Fibroblast of gingiva (primary cell): ENCODE results near the gene REEP3.
A peak's percentile ranks its signal among the peaks of the same experiment; 100 is the strongest.

Source experiments
- DNase-seq: peaks from one replicate; pipeline ENCODE4 v3.0.0-alpha.2; 2011; ENCODE audit warnings: low read depth

REEP3 gene

DNA sequence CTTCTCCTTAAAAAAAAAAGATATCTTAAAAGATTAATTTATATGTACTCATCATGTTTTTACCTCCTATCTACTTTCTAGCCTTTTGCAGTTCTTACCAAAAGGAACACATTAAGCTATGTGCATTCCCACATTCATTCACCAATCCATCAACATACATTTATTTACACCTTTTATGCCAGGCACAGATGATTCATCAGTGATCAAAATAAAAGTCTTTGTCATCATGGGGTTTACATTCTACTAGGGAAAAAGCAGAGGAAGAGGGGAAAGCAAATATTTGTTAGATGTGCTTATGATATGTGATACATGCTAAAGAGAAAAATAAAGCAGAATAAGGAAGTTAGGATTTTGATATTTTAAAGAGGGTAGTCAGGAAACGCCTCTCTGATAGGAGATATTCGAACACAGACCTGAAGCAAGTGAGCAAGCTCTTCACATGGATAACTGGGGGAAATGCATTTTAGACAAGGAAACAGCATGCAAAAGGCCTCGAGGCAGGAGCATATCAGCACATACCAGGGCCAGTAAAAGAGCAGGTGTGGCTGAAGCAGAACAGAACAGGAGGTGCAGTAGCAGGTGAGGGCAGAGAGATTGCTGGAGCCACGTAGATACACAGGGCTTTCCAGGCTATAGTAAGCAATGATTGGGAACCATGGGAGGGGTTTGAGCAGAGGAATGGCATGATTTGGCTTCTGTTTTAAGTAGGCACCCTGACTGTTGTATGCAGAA is 67.4 kb downstream of the REEP3 start:
- no peak for DNase-seq

DNA sequence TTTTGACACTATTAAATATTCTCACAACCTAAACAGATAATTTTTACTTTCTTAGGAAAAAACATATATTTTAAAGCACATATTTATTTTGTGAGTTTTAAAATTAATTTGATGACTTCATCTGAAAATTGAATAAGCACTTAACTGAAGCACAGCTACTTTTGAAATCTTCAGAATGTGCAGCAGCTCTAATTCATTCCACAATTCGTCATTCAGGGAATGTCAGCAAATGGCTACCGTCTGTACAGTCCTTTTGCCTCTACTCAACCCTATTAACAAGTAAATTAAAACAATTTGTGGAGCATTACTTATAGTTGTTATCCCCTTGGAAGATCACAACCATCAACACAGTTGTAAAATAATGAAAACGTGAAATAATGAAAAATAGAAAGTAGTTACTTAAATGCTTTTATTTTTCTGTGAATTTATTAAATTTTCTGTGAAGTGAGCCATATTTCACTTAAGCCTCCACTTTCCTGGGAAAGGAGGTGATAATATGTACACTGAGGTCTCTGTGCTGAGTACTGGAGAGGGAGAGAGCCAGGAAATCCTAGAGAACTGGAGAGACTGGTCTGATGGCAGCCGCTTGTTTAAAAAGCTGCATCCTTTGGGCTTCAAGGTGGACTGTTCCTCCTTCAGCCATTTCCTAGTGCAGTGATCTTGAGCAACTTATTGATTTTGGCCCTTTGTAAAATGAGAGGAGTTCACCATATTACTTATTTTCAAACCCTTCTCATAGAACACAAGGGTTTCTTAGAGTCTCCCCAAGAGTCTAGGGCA is 70.6 kb downstream of the REEP3 start:
- no peak for DNase-seq

DNA sequence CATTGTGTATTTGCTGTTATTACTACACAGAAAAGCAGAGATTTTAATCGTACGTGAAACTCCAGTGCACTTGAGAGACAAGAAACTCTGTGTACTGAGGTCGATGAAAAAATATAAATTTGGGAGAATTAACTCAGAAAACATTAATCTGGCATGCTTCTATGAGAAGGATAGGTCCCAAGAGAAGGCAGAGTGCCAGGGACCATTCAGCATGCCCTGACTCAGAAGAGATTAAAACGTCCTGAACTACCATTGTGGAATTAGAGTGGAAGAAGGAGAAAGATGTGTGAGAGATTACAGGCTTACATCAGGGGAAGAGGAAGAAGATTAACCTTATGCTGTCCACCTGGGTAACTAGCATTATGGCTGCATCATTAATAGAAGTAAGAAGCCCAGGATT is 72.4 kb downstream of the REEP3 start:
- DNase-seq, result no peak

DNA sequence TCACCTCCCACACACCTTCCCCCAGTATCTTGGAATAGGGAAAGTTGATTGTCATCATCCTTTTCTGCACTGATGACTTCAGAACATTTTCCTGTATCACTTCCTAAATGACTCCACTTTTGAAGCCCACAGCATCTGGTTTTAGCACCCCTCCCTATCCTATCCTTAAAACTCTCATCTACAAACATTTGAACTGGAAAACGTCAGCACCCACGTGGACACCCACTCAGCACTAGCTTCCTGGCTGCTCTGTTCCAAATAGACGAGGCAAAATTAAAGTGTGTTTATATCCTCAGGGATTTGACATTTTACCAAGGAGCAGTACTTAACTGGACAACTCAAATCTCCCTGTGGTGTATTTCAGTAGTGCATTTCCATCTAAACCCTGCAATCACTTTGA is 73.9 kb downstream of the REEP3 start:
- no peak for DNase-seq

DNA sequence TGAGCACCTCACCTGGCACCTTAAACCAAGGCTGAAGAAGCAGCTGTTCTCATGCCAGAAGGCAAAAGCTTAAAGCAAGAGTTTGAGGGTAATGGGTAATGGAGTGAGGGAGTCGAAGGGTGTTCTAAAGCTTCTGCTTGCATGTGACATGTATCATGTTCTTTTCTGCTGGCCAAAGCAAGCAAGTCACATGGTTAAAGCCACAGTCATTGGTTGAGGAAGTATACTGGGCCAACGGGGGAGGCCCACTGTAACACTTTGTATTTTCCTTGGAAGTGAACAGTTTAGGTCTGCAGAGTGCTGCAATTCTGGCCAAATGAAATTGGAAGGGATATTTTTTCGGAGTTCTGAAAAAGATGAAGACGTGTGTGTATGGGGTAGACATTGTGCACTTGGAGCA is 75.7 kb downstream of the REEP3 start:
- DNase-seq, result no peak

DNA sequence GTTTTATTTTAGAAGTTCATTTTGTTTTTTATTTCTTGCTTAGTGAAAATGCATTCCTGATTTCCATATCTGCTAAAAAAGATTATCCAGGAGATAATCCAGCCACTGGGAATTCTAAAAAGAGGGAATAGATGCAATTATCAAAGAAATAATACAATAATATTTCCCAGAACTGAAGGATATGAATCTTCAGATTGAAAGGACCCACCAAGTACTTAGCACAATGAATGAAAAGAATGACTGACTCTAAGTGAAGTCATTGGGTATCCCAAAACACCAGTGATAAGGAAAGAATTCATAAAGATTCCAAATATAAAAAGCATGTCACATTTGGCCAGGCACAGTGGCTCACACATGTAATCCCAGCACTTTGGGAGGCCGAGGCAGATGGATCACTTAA is 79.3 kb downstream of the REEP3 start:
- DNase-seq, result no peak

DNA sequence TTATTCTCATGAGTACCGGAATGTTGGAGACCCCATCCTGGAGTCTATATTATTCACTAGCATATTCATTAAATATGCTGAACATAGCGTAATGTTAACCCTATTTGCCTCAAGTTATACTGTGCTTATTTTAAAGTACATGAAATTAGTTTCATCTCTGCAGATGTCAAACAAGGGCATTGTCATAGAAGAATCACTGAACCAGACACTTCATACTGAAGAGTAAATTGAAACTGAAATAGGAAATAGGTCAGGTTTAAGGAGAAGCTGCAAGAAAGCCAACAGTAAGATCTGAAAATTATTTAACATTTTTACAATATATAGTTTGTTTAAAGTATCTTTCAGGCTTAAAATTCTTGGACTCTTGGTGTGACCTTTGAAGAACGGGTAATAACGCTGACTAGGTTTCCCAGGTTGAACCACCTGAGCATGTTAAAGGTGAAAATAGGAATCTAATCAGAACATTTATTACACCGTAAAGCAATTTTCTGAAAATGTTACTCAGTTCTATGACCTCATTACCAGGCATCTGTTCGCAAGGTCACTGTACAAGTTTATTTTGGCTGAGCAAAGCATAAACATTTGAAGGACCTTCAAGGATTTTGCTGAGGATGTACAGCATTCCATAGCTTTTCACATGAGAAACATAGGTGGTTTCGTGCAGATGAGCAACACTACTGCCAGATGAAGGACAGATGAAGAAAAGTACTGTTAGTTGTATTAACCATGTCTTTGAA is 82.7 kb downstream of the REEP3 start:
- DNase-seq, result peak; percentile 45

DNA sequence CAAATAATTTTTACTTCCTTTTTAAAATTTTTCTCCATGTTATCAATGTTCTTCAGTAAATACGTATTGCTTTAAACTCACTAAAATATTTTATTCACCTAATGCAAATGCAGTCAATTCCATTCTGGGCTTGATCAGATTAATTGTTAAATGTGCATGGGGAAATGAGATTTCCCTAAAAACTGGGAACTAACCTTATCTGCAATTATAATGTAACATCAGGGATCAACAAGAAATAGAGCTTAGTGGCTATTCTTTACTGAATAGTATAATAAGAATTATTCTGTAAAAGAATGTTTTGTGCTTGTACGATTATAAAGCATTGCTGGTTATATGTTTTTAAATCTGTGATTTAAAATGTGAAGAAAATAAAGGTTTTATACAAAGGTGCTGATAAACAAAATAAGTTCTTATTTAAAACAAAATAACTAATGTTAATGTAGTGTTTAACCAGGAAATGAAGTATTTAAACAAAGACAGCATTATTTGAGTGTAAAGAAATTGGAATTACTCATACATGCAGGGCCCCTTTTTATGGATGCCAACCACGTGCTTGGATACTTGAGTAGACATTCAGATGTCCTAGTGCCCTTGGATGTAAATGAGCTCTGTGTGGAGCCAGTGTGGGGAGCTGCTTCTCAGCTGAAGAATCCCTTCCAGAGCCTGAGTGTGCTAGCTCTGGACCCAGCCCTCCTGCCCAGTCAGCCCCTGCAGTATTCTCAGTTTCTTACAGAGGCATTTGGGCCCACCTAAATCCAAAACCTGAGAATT is 84.2 kb downstream of the REEP3 start:
- no peak for DNase-seq

DNA sequence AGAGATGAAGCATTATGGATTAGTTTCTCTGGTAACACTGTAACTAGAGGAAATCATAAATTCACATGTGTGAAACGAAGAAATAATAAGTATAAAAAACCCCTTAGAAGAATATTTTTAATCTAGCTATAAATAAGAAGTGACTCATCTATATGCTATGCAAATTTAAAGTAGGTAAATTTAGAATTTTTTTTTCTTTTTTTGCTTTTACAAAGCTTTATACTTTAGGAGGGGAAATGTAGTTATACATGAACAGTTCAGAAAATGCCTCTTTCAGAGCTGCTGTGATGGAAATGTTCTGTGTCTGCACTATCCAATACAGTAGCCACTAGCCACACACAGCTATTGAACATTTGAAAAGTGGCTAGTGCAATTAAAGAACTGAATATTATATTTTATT is 87.3 kb downstream of the REEP3 start:
- DNase-seq, result no peak

DNA sequence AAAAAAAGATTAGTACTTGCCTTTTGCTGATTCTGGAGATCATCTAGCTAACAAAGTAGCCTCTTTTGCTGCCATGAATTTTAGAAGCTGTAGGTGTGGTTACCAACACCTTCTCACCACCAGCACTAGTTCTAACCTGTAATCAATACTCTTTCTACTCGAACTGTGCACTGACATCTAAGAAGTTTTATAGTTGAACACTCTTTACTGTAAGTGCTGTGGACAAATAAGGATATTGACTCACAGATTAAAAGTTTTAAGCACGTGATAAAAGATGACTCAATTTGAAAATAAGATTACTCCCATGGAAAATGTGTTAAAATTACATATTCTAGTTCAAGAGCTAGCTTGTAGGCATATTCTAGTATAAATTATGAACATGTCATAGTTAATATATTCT is 89.9 kb downstream of the REEP3 start:
- no peak for DNase-seq

DNA sequence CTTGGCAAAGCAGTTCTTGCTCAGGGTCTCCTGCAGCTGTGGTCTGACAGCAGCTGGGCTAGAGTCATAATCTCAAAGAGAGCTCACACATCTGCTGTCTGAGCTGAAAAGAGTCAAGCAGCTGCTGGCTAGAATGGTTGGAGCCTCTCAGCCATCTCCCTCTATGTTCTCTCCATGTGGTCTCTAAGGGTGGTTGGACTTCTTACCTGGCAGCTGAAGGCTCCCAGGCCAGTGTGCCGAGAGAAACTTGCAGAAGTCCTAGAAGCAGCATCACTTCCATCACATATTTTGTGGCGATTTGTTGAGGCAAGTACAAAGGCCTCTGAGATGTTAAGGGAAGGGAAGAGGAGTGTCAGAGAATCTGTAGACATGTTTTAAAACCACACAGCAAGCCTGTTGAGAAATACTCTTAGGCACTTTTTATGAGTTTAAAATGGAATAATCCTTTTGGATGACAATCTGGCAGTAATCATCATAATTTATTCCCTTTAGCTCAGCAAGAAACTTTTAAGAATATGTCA is 93.2 kb downstream of the REEP3 start:
- peak; percentile 66 for DNase-seq

DNA sequence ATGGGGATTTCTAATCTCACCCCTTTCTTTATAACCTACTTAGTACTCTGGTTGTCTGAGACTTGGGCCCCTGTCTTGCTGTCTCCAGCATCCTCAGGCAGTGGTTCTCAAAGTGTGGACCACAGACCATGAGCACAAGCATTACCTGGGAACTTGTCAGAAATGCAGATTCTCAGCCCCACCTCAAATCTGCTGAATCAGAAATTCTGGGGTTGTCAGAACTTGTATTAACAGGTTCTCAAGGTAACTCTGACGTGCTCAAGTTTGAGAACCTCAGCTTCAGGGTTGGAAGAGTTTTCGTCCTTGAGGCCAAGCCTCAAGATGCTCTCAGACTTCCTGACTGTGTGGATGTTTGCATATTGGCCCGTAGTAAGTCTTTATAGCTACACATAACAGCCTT is 97.4 kb downstream of the REEP3 start:
- no peak for DNase-seq

DNA sequence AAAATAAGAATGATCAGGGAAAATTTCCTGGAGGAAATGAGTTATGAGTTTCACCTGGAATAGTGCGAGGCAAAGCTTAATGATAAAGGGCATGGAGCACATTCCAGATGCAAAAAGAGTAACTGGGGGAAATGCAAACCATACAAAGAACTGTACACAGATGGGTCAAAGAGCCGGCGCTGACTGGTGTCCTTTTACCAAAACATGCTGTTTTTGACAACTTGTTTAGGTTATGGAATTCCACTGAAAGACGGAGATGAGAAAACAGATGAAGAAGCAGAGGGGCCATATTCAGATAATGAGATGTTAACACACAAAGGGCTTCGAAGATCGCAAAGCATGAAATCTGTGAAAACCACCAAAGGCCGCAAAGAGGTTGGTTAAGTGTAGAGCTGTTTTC is 98.2 kb downstream of the REEP3 start:
- no peak for DNase-seq

DNA sequence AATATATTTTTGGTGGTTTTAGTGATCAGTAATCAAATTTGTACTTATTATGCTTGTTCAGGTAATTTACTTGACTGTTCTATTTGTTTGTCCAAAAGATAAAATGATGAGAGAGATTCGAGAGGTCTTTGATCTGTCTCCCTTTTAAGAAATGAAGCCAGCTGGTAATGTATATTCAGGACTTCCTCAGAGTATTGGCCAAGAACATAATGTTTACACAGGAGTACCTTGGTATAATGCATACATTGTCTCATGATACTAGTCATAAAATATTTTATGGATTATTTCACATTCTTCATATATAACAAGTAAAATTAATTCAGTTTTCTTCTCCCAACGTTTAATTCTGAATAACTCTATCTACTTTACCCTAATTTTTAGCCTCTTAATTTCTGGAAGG is 100.9 kb downstream of the REEP3 start:
- DNase-seq, result no peak

DNA sequence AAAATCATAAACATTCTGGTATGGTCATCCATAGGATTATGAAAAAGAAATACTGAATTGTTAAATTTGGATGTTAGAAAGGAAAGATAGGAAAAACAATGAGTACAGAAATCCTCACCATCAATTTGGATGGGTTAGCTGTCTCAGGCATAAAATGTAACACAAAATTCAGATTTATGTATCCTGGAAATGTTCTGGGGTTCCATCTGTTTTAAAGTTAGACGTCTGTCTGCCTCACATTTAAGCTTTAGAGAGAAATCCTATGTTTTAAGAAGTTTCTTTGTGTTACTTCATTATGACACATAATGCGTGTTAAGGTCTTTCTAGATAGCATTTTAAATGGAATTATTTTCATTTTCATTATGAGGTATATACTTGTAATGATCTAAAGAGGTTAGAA is 103.5 kb downstream of the REEP3 start:
- DNase-seq, result no peak

DNA sequence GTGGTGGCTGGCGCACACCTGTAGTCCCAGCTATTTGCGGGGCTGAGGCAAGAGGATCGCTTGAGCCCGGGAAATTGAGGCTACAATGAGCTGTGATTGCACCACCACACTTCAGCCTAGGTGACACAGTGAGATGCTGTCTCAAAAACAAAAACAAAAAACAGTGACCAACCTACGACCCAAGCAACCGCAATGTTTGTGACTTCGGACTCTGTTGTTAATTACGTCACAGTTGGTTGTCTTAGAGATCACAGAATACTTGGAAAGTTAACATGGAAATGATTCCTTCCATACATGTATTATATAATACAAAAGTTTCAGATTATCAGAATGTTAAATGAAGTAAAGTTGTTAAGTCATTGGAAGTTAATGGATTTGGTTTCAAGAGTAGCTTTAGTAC is 106.2 kb downstream of the REEP3 start:
- DNase-seq, result peak; percentile 32

DNA sequence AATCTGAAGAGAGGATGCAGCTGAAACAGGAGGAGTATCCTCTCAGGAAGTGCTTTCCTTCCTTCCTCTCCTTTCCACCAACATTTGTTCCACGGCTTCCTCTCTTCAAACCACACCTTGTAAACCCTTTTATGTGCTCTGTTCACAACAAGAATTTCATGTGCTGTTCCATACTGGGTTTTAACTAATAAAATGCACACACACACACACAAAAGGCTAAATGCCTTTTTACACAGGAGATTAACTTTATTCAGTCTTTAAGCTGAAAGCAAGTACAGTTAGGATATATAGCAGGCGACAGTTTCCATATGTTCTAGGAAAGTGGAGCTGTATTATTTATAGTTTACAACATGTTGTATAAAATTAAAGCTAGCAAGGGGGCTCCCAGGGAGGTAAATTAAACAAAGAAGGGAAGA is 106.7 kb downstream of the REEP3 start:
- no peak for DNase-seq

DNA sequence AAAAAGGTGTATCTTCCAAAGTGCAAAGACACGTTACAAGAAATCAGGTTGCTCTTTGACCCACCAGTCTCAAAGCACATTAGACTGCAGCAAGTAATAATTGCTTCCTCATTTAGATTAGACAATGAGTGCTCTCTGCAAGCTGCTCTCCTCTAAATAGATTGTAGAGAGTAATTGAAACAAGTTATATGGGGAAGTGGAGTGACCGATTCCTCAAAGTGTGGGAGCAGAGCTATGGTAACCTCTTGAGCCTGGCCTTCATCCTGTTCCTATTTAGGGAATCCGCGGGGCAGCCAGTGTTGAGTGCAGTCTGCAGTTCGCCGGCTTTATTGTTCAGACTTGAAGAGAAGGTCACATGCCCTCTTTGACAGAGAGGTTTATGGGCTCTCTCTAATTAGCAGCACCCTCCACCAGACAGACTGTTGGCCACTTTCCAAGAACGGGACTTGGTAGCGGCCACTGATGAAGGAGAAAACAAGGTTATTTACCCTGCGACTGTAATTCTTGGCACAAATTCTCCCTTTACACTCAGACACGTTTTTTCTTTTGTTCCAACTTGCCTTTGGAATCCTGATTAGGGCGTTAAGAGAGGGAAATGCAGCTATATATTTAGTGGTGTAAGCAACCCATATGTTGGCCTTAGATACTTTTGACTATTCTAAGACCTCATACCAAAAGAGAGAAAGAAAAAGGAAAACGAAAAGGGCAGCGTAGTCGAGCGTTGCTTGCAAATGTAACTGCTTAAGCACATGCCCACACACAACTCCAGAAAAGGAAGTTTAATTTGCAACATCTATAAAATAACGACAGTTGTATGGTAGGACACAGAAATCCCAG is 107.5 kb downstream of the REEP3 start:
- DNase-seq, result peak; percentile 17

DNA sequence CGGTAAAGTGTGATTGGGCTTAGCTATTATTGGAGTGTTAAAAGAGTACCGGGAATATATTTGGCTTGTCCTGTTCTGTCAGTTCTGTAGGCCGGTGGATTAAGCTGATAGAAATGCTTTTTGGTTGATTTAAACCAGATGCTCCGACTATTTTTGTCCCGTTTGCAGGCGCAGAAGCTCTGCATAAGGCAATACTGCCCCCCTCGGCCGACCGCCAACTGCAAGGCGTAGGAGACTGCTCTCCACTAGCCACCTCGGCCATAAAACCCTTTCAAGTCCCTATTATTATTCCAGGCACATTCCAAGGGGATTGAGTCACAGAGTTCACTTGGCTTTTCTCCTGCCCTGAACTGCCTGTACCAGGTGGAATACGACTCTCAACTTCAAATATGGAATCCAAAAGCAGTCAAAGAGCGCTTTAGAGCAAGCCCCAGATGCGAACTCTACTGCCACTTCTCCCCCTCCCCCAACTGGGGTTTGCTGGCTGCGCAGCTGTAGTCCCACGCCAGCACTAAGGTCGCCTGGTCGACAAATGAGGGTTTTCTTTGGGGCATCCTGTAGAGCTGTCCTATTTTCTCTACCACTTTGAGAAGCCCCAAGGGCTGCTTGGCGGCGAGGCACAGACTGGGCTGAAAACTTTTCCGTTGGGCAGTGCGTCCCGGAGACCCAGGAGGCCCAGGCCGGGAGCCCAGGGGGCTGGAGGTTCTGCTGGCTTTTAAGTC is 108.3 kb downstream of the REEP3 start:
- DNase-seq, result peak; percentile 98
